Measurements from ENCODE around the gene CDH23. TPM values are rescaled to one million over a fixed set of nuclear protein-coding genes. Genes with fewer than 3 reads are reported as not detected.

CDH23 gene
- total RNA-seq, 6 donors from 2014 or later, result 4.7 to 29.3 (median 10.4) TPM

DNA sequence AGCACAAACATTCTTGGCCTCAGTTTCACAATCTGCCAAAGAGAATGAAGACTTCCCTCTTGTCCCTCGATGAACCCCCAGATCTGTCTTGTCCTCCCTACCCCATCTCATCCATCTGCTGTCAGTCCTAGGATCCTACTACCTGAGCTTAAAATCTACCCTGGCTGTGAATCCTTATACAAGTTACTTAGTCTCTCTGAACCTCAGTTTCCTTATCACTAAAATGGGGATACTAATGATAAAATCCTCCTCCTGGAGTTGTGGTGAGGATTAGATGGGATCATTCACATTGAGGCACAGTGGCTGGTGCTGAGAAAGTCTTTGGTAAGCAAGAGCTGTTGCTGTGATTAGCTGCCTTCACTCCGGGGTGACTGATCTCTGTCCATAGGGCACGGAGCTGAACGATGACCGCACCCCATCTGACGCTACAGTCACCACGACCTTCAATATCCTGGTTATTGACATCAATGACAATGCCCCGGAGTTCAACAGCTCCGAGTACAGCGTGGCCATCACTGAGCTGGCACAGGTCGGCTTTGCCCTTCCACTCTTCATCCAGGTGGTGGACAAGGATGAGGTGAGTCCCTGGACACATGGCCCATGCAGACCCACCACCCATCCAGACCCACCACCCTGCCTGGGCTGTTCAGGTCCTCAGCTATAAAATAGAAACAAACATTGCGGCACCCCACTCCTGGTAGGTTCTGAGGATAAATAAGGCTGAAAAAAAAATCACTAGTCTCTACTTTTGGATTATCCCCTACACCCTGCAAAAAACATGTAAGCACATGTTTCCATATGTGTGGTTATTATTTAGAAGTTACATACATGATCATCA lies 220.3 kb downstream of the CDH23 start:
- peaks cover 8 to 32% (median 17%) of the 10 kb centered on the region in 4 donors for H3K4me1 ChIP-seq
- 95 to 97% methylated on average over 12 of the region's 12 CpGs for WGBS, 2 donors
- ATAC-seq (ENCODE audit: low FRiP score in 2 of 2) (no peak), DNase-seq (no peak)
- H3K27ac ChIP-seq, result no peak overlapping the region
- TF ChIP-seq POLR2AphosphoS5 (IDR thresholded peaks at IDR 0.05) (no peak), EP300 (IDR thresholded peaks at IDR 0.05) (no peak), POLR2A (IDR thresholded peaks at IDR 0.05) (no peak)
- TF ChIP-seq, protein P1, sequence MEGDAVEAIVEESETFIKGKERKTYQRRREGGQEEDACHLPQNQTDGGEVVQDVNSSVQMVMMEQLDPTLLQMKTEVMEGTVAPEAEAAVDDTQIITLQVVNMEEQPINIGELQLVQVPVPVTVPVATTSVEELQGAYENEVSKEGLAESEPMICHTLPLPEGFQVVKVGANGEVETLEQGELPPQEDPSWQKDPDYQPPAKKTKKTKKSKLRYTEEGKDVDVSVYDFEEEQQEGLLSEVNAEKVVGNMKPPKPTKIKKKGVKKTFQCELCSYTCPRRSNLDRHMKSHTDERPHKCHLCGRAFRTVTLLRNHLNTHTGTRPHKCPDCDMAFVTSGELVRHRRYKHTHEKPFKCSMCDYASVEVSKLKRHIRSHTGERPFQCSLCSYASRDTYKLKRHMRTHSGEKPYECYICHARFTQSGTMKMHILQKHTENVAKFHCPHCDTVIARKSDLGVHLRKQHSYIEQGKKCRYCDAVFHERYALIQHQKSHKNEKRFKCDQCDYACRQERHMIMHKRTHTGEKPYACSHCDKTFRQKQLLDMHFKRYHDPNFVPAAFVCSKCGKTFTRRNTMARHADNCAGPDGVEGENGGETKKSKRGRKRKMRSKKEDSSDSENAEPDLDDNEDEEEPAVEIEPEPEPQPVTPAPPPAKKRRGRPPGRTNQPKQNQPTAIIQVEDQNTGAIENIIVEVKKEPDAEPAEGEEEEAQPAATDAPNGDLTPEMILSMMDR (IDR thresholded peaks at IDR 0.05), result no peak
- no peaks in the 10 kb centered on the region for H3K9me3 ChIP-seq
- H3K4me3 ChIP-seq, result no peak overlapping the region
- H3K27me3 ChIP-seq, result no peaks in the 10 kb centered on the region
- no peaks in the 10 kb centered on the region for H3K36me3 ChIP-seq

DNA sequence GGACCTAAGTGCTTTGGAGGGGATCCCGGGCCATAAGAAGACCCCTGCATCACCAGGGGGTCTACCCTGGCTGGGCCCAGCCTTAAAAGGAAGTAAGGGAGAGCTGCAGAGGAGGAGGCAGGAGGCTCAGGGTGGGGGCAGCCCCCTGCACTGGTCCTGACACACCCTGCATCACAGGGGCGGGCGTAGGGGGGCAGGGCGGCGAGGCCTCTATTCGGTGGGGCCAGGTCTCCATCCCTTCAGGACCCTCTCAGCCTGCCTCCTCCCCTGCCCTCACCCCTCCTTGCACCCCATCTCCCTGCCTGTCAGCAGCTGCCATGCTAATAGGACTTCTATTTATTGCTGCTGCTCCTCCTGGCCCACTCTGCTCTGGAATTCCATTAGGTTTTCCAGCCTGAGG lies 221.5 kb downstream of the CDH23 start:
- H3K36me3 ChIP-seq, result no peaks in the 10 kb centered on the region
- DNase-seq, result no peak
- H3K27ac ChIP-seq, result no peak overlapping the region
- H3K4me3 ChIP-seq, result no peak overlapping the region
- no peaks in the 10 kb centered on the region for H3K27me3 ChIP-seq
- no peak for ATAC-seq (ENCODE audit: low FRiP score in 2 of 2)
- H3K4me1 ChIP-seq, result peaks cover 11 to 38% (median 13%) of the 10 kb centered on the region in 4 donors
- TF ChIP-seq, protein P1 (IDR thresholded peaks at IDR 0.05), result no peak
- TF ChIP-seq POLR2A (IDR thresholded peaks at IDR 0.05), result no peak
- TF ChIP-seq POLR2AphosphoS5 (IDR thresholded peaks at IDR 0.05), result no peak
- TF ChIP-seq EP300 (IDR thresholded peaks at IDR 0.05), result no peak
- H3K9me3 ChIP-seq, result no peaks in the 10 kb centered on the region
- WGBS, 2 donors, result 86 to 93% methylated on average over 4 to 6 of the region's 6 CpGs

DNA sequence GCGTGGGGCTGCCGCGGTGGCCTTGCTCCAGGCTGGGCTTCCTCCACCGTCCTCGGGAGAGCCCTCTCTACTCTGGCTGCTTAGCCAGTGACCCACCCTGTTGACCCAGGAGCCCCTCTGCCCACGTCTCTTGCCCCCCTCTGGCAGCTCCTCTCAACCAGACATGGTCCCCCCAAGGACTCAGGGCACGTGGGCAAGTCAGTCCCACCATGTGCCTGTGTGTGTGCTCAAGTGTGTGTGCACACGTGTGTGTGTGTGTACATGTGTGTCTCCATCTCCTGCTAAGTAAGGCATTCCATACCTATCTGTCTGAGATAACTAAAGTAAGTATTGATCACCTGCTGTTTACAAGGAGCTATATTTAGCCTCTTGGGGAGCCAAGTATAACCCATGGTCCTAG lies 221.9 kb downstream of the CDH23 start:
- no peak overlapping the region for H3K27ac ChIP-seq
- 81 to 95% methylated on average over 6 to 8 of the region's 8 CpGs for WGBS, 2 donors
- H3K4me1 ChIP-seq, result peaks cover 6 to 38% (median 12%) of the 10 kb centered on the region in 4 donors
- no peak for ATAC-seq (ENCODE audit: low FRiP score in 2 of 2)
- H3K4me3 ChIP-seq, result no peak overlapping the region
- no peaks in the 10 kb centered on the region for H3K36me3 ChIP-seq
- H3K27me3 ChIP-seq, result no peaks in the 10 kb centered on the region
- H3K9me3 ChIP-seq, result no peaks in the 10 kb centered on the region
- TF ChIP-seq, protein P1 (IDR thresholded peaks at IDR 0.05), result no peak
- TF ChIP-seq POLR2AphosphoS5 (IDR thresholded peaks at IDR 0.05), result no peak
- no peak for DNase-seq

DNA sequence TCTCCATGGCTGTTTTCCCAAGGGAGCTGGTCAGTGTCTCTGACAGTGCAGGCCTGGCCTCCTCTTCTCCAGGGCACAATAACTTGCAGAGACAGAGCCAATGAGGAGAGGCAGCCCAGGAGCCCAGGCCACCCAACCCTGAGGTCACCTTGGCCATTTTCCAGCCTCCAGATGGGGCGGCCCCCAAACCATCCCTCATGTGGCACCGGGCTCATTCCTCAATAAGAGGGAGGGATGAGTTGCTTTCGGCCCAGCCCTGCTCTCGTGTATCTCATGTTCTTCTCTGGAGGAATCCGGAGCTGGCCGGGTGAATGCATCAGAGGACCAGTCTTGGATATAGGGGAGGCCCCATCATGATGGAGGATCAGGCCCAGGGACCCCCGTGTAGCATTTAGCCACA lies 223.9 kb downstream of the CDH23 start:
- WGBS, 2 donors, result 63 to 75% methylated on average over 7 of the region's 7 CpGs
- H3K27ac ChIP-seq, result peak overlapping the region; percentile 13 to 67 (median 45)
- DNase-seq (no peak), ATAC-seq (ENCODE audit: low FRiP score in 2 of 2) (no peak)
- H3K4me3 ChIP-seq, result no peak overlapping the region
- peaks cover 5 to 36% (median 9%) of the 10 kb centered on the region in 4 donors for H3K4me1 ChIP-seq
- H3K36me3 ChIP-seq, result no peaks in the 10 kb centered on the region
- no peaks in the 10 kb centered on the region for H3K27me3 ChIP-seq
- H3K9me3 ChIP-seq, result no peaks in the 10 kb centered on the region
- TF ChIP-seq, protein P1 (IDR thresholded peaks at IDR 0.05), result no peak
- no peak for TF ChIP-seq POLR2AphosphoS5 (IDR thresholded peaks at IDR 0.05)

Measured in upper lobe of left lung (tissue), 6 donors.